Esophagus (tissue), 2 donors: ENCODE data around the gene TSPO. TPM values are rescaled to one million over a fixed set of nuclear protein-coding genes. Genes with fewer than 3 reads are reported as not detected.

Experiments used
- H3K27ac ChIP-seq, 2 donors: one replicate each; pipeline ENCODE4 v1.5.1; 2013; ENCODE audit warnings: low read depth in 2 of 2, mild to moderate bottlenecking in 2 of 2, inconsistent platforms in 1 of 2, low read length in 1 of 2, moderate library complexity in 1 of 2
- H3K27me3 ChIP-seq, 2 donors: one replicate each; pipeline ENCODE4 v1.6.1; 2013; ENCODE audit warnings: low read length in 2 of 2, control low read depth in 1 of 2, mild to moderate bottlenecking in 1 of 2; ENCODE audit not compliant: insufficient read depth in 2 of 2, control insufficient read depth in 1 of 2
- H3K36me3 ChIP-seq, 2 donors: one replicate each; pipeline ENCODE4 v1.6.1; 2013; ENCODE audit warnings: low read length in 1 of 2; ENCODE audit not compliant: control insufficient read depth in 2 of 2, insufficient read depth in 2 of 2
- H3K4me1 ChIP-seq, 2 donors: one replicate each; pipeline ENCODE4 v1.6.1; 2013; ENCODE audit warnings: low read length in 1 of 2; ENCODE audit not compliant: control insufficient read depth in 2 of 2, insufficient read depth in 2 of 2
- H3K4me3 ChIP-seq, 2 donors: one replicate each; pipeline ENCODE4 v1.5.1; 2013; ENCODE audit warnings: low read length in 2 of 2, mild to moderate bottlenecking in 2 of 2, low read depth in 1 of 2, moderate library complexity in 1 of 2
- H3K9me3 ChIP-seq, 2 donors: one replicate each; pipeline ENCODE4 v1.6.1; 2013; ENCODE audit warnings: mild to moderate bottlenecking in 2 of 2, low read depth in 1 of 2, low read length in 1 of 2, moderate library complexity in 1 of 2; ENCODE audit not compliant: control insufficient read depth in 2 of 2, insufficient read depth in 1 of 2
- WGBS, 2 donors: extraction: QIAGEN DNeasy Blood & Tissue Kit; methylation state at CpG; one replicate each; pipeline ENCODE4 v1.1.7; 2013; 5-methylcytosine and 5-hydroxymethylcytosine counted together
- polyA plus RNA-seq, 2 donors: library from polyadenylated mRNA; stranded (reverse); fragments of 200-250 nt; gene quantifications; one replicate each; pipeline ENCODE4 v1.2.3, GENCODE V29; 2013
- donor health status: healthy with polysubstance abuse.
- donor health status: Bipolar disorder and iron deficiency.

The TSPO gene
- polyA plus RNA-seq, 2 donors, result 660 to 791 TPM

- Histone ChIP-seq H3K27ac (no peak overlapping the region), H3K36me3 (no peaks in the 10 kb centered on the region), H3K27me3 (no peaks in the 10 kb centered on the region), H3K9me3 (no peaks in the 10 kb centered on the region), H3K4me1 (no peaks in the 10 kb centered on the region), H3K4me3 (no peak overlapping the region)
- WGBS, 2 donors, result 79 to 84% methylated on average over 13 of the region's 13 CpGs
Observed at GRCh38 chr22:43202756-43203410, 51.5 kb downstream of the TSPO start.

- H3K27me3 ChIP-seq, result no peaks in the 10 kb centered on the region
- no peaks in the 10 kb centered on the region for H3K4me1 ChIP-seq
- H3K4me3 ChIP-seq, result no peak overlapping the region
- H3K27ac ChIP-seq, result no peak overlapping the region
- H3K9me3 ChIP-seq, result no peaks in the 10 kb centered on the region
- WGBS, 2 donors, result 77 to 80% methylated on average over 20 of the region's 20 CpGs
- H3K36me3 ChIP-seq, result no peaks in the 10 kb centered on the region
Observed at GRCh38 chr22:43203471-43203981, 52.2 kb downstream of the TSPO start.

GRCh38 chr22:43205261-43205691 lies 53.9 kb downstream of the TSPO start:
- Histone ChIP-seq H3K27ac (no peak overlapping the region), H3K4me1 (no peaks in the 10 kb centered on the region), H3K9me3 (no peaks in the 10 kb centered on the region), H3K27me3 (no peaks in the 10 kb centered on the region), H3K4me3 (no peak overlapping the region), H3K36me3 (no peaks in the 10 kb centered on the region)
- 87 to 88% methylated on average over 9 of the region's 9 CpGs for WGBS, 2 donors

- H3K9me3 ChIP-seq, result no peaks in the 10 kb centered on the region
- no peaks in the 10 kb centered on the region for H3K27me3 ChIP-seq
- H3K4me1 ChIP-seq, result no peaks in the 10 kb centered on the region
- H3K27ac ChIP-seq, result no peak overlapping the region
- 65 to 66% methylated on average over 5 of the region's 5 CpGs for WGBS, 2 donors
- no peaks in the 10 kb centered on the region for H3K36me3 ChIP-seq
- no peak overlapping the region for H3K4me3 ChIP-seq
Observed at GRCh38 chr22:43205748-43206508, 54.6 kb downstream of the TSPO start.

- 53 to 61% methylated on average over 22 to 23 of the region's 23 CpGs for whole genome bisulfite sequencing, 2 donors
- Histone ChIP-seq H3K36me3 (no peaks in the 10 kb centered on the region), H3K4me3 (no peak overlapping the region), H3K27ac (no peak overlapping the region), H3K9me3 (no peaks in the 10 kb centered on the region), H3K27me3 (no peaks in the 10 kb centered on the region), H3K4me1 (no peaks in the 10 kb centered on the region)
Observed at GRCh38 chr22:43206509-43207161, 55.3 kb downstream of the TSPO start.

GRCh38 chr22:43207386-43207785 lies 56.0 kb downstream of the TSPO start:
- Histone ChIP-seq H3K36me3 (no peaks in the 10 kb centered on the region), H3K27ac (no peak overlapping the region), H3K27me3 (no peaks in the 10 kb centered on the region), H3K4me1 (no peaks in the 10 kb centered on the region), H3K9me3 (no peaks in the 10 kb centered on the region), H3K4me3 (no peak overlapping the region)
- 85 to 90% methylated on average over 12 to 13 of the region's 13 CpGs for WGBS, 2 donors

GRCh38 chr22:43207849-43208702 lies 56.7 kb downstream of the TSPO start:
- 72 to 75% methylated on average over 26 of the region's 26 CpGs for whole genome bisulfite sequencing, 2 donors
- Histone ChIP-seq H3K4me3 (no peak overlapping the region), H3K4me1 (no peaks in the 10 kb centered on the region), H3K27me3 (no peaks in the 10 kb centered on the region), H3K36me3 (no peaks in the 10 kb centered on the region), H3K9me3 (no peaks in the 10 kb centered on the region), H3K27ac (no peak overlapping the region)

- H3K4me3 ChIP-seq, result no peak overlapping the region
- H3K27me3 ChIP-seq, result no peaks in the 10 kb centered on the region
- no peaks in the 10 kb centered on the region for H3K36me3 ChIP-seq
- no peaks in the 10 kb centered on the region for H3K9me3 ChIP-seq
- H3K4me1 ChIP-seq, result no peaks in the 10 kb centered on the region
- 87 to 88% methylated on average over 26 of the region's 26 CpGs for WGBS, 2 donors
- H3K27ac ChIP-seq, result no peak overlapping the region
Observed at GRCh38 chr22:43208703-43209522, 57.6 kb downstream of the TSPO start.
